Right lobe of liver (tissue), 6 donors: ENCODE measurements around the gene SAP130. TPM values are rescaled to one million over a fixed set of nuclear protein-coding genes. Genes with fewer than 3 reads are reported as not detected.

Experiments used
- ATAC-seq, 4 donors: fragments of 200-7000 bp; cut with Tn5 transposase; one replicate each; pipeline ENCODE4 v1.9.1; 2020; ENCODE audit warnings: mild to moderate bottlenecking in 4 of 4, moderate library complexity in 4 of 4
- DNase-seq, 3 donors: peaks; one replicate each; pipeline ENCODE4 v3.0.0-alpha.2; 2020
- H3K27ac ChIP-seq, 3 donors: fragments of 200-600 bp; one replicate each; pipeline ENCODE4 v1.8.0; 2022
- H3K27me3 ChIP-seq, 2 donors: fragments of 200-600 bp; one replicate each; pipeline ENCODE4 v1.8.0; 2022
- H3K36me3 ChIP-seq, 4 donors: fragments of 200-600 bp; sonication (generic) in 1 of 4; one replicate each; pipeline versions ENCODE4 v1.5.1 to v1.8.0; 2017 to 2022; ENCODE audit warnings: control low read depth in 1 of 4
- H3K4me1 ChIP-seq, 4 donors: fragments of 200-600 bp; sonication (generic) in 1 of 4; one replicate each; pipeline versions ENCODE4 v1.5.1 to v1.8.0; 2017 to 2022; ENCODE audit warnings: control low read depth in 1 of 4
- H3K4me3 ChIP-seq, 3 donors: fragments of 200-600 bp; one replicate each; pipeline ENCODE4 v1.8.0; 2022
- H3K9me3 ChIP-seq, 4 donors: fragments of 200-600 bp; sonication (generic) in 1 of 4; one replicate each; pipeline versions ENCODE4 v1.5.1 to v1.8.0; 2017 to 2022; ENCODE audit warnings: control low read depth in 1 of 4
- POLR2A ChIP-seq: fragments of 450-650 bp; IDR thresholded peaks from one replicate; pipeline ENCODE4 v1.6.1; 2017; ENCODE audit warnings: antibody characterized with exemption, mild to moderate bottlenecking
- WGBS: methylation state at CpG from one replicate; pipeline ENCODE4 v1.1.6; 2018; ENCODE audit warnings: low coverage, low lambda C conversion rate; ENCODE audit not compliant: insufficient coverage; ENCODE audit errors: missing lambda C conversion rate; 5-methylcytosine and 5-hydroxymethylcytosine counted together
- intact Hi-C, 2 donors: fragments of 100-400 bp; cut with DNase I; formaldehyde crosslinking; loops; one replicate each; pipeline versions ENCODE4 v1.11.2 to v1.14.1; 2022
- small RNA-seq, 2 experiments: library from RNA; depleted of rRNA; stranded (forward); fragments of <200 nt; gene quantifications; one replicate each; pipeline ENCODE3, GENCODE V24; 2016
- total RNA-seq, 6 experiments: library from RNA; depleted of rRNA in 2 of 6; stranded (reverse); fragments of >200 nt in 2 of 6; fragmentation: NEBNext Ultra II Directional in 3 of 6; extraction: Animal tissue kit (Norgen Biotek cat#: 25700) in 3 of 6; gene quantifications; one replicate each; pipeline versions ENCODE4 v1.1.0 to v1.2.4, GENCODE V29; 2016 to 2023
- TF ChIP-seq, protein P1 (sequence below), 4 donors: fragments of 200-600 bp in 3 of 4; fragments of 450-650 bp in 1 of 4; IDR thresholded peaks; one replicate each; pipeline versions ENCODE4 v1.5.1 to v1.8.0; 2016 to 2022; ENCODE audit warnings: antibody characterized with exemption in 4 of 4, mild to moderate bottlenecking in 2 of 4
- donor health status: DM: no; HTN: yes; CAD: no.
- donor health status: DM: no; HTN: no; CAD: no.
- donor health status: DM: no; HTN: no; CAD: no.
- donor health status: DM: no; HTN: yes; CAD: no.
- donor health status: DM: no; HTN: yes; CAD: no.

The SAP130 gene
- total RNA-seq, 6 experiments from 2014 or later = 5.0 to 11.5 (median 9.1) TPM

DNA sequence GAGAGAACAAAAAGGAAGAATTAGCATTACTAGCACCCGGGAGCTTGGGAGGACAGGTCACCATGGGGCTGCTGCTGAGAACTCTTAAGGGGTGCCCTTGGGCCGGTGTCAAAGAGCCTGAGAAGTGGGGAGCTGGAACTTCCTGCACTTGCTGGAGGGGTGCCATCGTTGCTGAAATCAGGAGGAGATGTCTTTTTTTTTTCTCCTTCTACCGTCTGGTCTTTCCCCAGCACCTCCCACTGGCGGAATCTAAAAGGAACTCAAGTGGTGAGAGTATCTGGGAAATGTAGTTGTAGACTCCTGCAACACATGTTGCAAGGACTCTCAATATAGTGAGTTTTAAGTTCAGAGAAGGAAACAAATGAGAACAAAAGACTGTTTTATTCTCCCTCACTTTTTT lies 136.0 kb downstream of the SAP130 start:
- no peak for TF ChIP-seq POLR2A
- TF ChIP-seq, protein P1, sequence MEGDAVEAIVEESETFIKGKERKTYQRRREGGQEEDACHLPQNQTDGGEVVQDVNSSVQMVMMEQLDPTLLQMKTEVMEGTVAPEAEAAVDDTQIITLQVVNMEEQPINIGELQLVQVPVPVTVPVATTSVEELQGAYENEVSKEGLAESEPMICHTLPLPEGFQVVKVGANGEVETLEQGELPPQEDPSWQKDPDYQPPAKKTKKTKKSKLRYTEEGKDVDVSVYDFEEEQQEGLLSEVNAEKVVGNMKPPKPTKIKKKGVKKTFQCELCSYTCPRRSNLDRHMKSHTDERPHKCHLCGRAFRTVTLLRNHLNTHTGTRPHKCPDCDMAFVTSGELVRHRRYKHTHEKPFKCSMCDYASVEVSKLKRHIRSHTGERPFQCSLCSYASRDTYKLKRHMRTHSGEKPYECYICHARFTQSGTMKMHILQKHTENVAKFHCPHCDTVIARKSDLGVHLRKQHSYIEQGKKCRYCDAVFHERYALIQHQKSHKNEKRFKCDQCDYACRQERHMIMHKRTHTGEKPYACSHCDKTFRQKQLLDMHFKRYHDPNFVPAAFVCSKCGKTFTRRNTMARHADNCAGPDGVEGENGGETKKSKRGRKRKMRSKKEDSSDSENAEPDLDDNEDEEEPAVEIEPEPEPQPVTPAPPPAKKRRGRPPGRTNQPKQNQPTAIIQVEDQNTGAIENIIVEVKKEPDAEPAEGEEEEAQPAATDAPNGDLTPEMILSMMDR (IDR thresholded peaks at IDR 0.05) = no peak
- DNase-seq (no peak), ATAC-seq (no peak)
- no peaks in the 10 kb centered on the region for H3K36me3 ChIP-seq
- no peaks in the 10 kb centered on the region for H3K27me3 ChIP-seq
- intact Hi-C loops = no loop called here
- WGBS = 54% methylated on average over 5 of the region's 5 CpGs
- no peak overlapping the region for H3K27ac ChIP-seq
- H3K4me1 ChIP-seq = peaks cover 0 to 21% (median 0%) of the 10 kb centered on the region in 4 donors
- H3K9me3 ChIP-seq = no peaks in the 10 kb centered on the region
- H3K4me3 ChIP-seq = no peak overlapping the region

Small RNA genes lying within 50 kb of the gene (small RNA-seq; reads per million reads assigned to genes)
- gene AC012306.1 (0 reads per million in 2 experiments), gene AC108059.3 (0 reads per million in 2 experiments), gene RF00019 (0 reads per million in 2 experiments)

Other genes with a start within 250 kb of the SAP130 start
- gene WDR33, start 216.9 kb downstream of the SAP130 start, total RNA-seq = 10 to 100 TPM; 15.6 to 38.3 (median 28.0) TPM
- 10 to 100 TPM; 10.1 to 21.5 (median 15.5) TPM for gene POLR2D, start 169.9 kb downstream of the SAP130 start, total RNA-seq
- gene AMMECR1L, start 142.1 kb downstream of the SAP130 start, total RNA-seq = 1 to 10 TPM; 5.3 to 7.6 (median 6.7) TPM
- gene UGGT1, start 63.1 kb upstream of the SAP130 start, total RNA-seq = 10 to 100 TPM; 31.4 to 96.5 (median 41.4) TPM